Measurements from ENCODE around the gene THPO. TPM values are rescaled to one million over a fixed set of nuclear protein-coding genes. Genes with fewer than 3 reads are reported as not detected.

Gene THPO
- polyA plus RNA-seq, 3 donors, result 1.8 to 2.4 (median 2.0) TPM

GRCh38 chr3:184372911-184373310, 5.1 kb downstream of the THPO start:
- DNase-seq (ENCODE audit: extremely low read depth in 1 of 11, low read depth in 9 of 11, low spot score in 4 of 11), result no peak

- DNase-seq (ENCODE audit: extremely low read depth in 1 of 11, low read depth in 9 of 11, low spot score in 4 of 11), result no peak
Measured at GRCh38 chr3:184372296-184372821, 5.6 kb downstream of the THPO start.

- DNase-seq (ENCODE audit: extremely low read depth in 1 of 11, low read depth in 9 of 11, low spot score in 4 of 11), result peak in 4 of 11 donors; percentile 66 to 75 (median 68)
Measured at GRCh38 chr3:184371570-184372018, 6.4 kb downstream of the THPO start.

GRCh38 chr3:184368586-184369183, 9.3 kb downstream of the THPO start:
- DNase-seq (ENCODE audit: extremely low read depth in 1 of 11, low read depth in 9 of 11, low spot score in 4 of 11), result no peak

GRCh38 chr3:184368116-184368515, 9.9 kb downstream of the THPO start:
- no peak for DNase-seq (ENCODE audit: extremely low read depth in 1 of 11, low read depth in 9 of 11, low spot score in 4 of 11)

GRCh38 chr3:184366619-184367289, 11.3 kb downstream of the THPO start:
- no peak for DNase-seq (ENCODE audit: extremely low read depth in 1 of 11, low read depth in 9 of 11, low spot score in 4 of 11)

- peak; percentile 93 to 97 (median 96) for DNase-seq (ENCODE audit: extremely low read depth in 1 of 11, low read depth in 9 of 11, low spot score in 4 of 11)
Measured at GRCh38 chr3:184362668-184363546, 15.1 kb downstream of the THPO start.

GRCh38 chr3:184361932-184362667, 15.9 kb downstream of the THPO start:
- peak in 1 of 11 donors; percentile 39 for DNase-seq (ENCODE audit: extremely low read depth in 1 of 11, low read depth in 9 of 11, low spot score in 4 of 11)

GRCh38 chr3:184361532-184361931, 16.5 kb downstream of the THPO start, which contains the start of the genes CLCN2 and POLR2H:
CLCN2 (minus strand) TSS chr3:184361605; CDS start chr3:184361479, 126 bp downstream.
POLR2H (plus strand) TSS chr3:184361710; CDS start chr3:184363493, 1,783 bp downstream.
- DNase-seq (ENCODE audit: extremely low read depth in 1 of 11, low read depth in 9 of 11, low spot score in 4 of 11), result peak in 6 of 11 donors; percentile 66 to 81 (median 76)

GRCh38 chr3:184360929-184361531, 17.0 kb downstream of the THPO start:
- no peak for DNase-seq (ENCODE audit: extremely low read depth in 1 of 11, low read depth in 9 of 11, low spot score in 4 of 11)

GRCh38 chr3:184360070-184360928, 17.7 kb downstream of the THPO start:
- no peak for DNase-seq (ENCODE audit: extremely low read depth in 1 of 11, low read depth in 9 of 11, low spot score in 4 of 11)

- DNase-seq (ENCODE audit: extremely low read depth in 1 of 11, low read depth in 9 of 11, low spot score in 4 of 11), result no peak
Measured at GRCh38 chr3:184359610-184360009, 18.4 kb downstream of the THPO start.

- DNase-seq (ENCODE audit: extremely low read depth in 1 of 11, low read depth in 9 of 11, low spot score in 4 of 11), result no peak
Measured at GRCh38 chr3:184358921-184359350, 19.1 kb downstream of the THPO start.

GRCh38 chr3:184358124-184358767, 19.8 kb downstream of the THPO start:
- no peak for DNase-seq (ENCODE audit: extremely low read depth in 1 of 11, low read depth in 9 of 11, low spot score in 4 of 11)

- no peak for DNase-seq (ENCODE audit: extremely low read depth in 1 of 11, low read depth in 9 of 11, low spot score in 4 of 11)
Measured at GRCh38 chr3:184357248-184358123, 20.5 kb downstream of the THPO start.

All from renal cortex interstitium (tissue), 11 donors.